Fibroblast of the aortic adventitia (primary cell): ENCODE results near the gene RIMBP2. TPM values are rescaled to one million over a fixed set of nuclear protein-coding genes. Genes with fewer than 3 reads are reported as not detected.

Source experiments
- DNase-seq: peaks from one replicate; pipeline ENCODE4 v3.0.0-alpha.2; 2010; ENCODE audit warnings: low read depth
- H3K4me3 ChIP-seq: 2 replicates; pipeline ENCODE4 v1.5.1; 2011; ENCODE audit warnings: low read depth, mild to moderate bottlenecking, control low read depth, low read length, moderate library complexity
- total RNA-seq: library from RNA; depleted of rRNA; stranded (reverse); fragments of >200 nt; gene quantifications from 2 replicates; pipeline ENCODE4 v1.2.3, GENCODE V29; 2012; ENCODE audit warnings: low replicate concordance
- TF ChIP-seq, protein P1 (sequence below): IDR thresholded peaks from 2 replicates; pipeline ENCODE4 v1.5.1; 2011; ENCODE audit warnings: mild to moderate bottlenecking, low read length, control low read depth, inconsistent platforms; ENCODE audit not compliant: insufficient read depth

RIMBP2 gene
- total RNA-seq, 1 donor, result not detected

DNA sequence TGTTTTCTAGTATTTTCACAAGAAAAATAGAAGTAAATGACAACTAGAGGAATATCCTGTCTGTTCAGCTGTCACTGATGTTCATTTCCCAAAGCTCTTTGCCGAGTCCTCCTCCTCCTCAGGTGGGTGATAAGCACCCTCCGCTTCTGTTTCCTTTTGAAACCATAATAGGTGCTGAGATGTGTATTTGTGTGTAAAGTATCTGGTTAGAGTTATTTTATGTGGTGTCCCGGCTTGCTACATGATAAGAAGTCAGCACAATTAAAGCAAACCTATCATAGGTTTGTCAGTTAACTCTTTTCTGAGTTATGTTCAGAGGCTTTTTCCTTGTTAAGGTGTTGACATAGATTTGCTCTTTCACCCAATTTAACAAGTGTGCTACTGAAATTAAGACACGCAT is 296.0 kb downstream of the RIMBP2 start:
- DNase-seq, result no peak
- TF ChIP-seq, protein P1, sequence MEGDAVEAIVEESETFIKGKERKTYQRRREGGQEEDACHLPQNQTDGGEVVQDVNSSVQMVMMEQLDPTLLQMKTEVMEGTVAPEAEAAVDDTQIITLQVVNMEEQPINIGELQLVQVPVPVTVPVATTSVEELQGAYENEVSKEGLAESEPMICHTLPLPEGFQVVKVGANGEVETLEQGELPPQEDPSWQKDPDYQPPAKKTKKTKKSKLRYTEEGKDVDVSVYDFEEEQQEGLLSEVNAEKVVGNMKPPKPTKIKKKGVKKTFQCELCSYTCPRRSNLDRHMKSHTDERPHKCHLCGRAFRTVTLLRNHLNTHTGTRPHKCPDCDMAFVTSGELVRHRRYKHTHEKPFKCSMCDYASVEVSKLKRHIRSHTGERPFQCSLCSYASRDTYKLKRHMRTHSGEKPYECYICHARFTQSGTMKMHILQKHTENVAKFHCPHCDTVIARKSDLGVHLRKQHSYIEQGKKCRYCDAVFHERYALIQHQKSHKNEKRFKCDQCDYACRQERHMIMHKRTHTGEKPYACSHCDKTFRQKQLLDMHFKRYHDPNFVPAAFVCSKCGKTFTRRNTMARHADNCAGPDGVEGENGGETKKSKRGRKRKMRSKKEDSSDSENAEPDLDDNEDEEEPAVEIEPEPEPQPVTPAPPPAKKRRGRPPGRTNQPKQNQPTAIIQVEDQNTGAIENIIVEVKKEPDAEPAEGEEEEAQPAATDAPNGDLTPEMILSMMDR, result no peak
- H3K4me3 ChIP-seq, result no peak overlapping the region

DNA sequence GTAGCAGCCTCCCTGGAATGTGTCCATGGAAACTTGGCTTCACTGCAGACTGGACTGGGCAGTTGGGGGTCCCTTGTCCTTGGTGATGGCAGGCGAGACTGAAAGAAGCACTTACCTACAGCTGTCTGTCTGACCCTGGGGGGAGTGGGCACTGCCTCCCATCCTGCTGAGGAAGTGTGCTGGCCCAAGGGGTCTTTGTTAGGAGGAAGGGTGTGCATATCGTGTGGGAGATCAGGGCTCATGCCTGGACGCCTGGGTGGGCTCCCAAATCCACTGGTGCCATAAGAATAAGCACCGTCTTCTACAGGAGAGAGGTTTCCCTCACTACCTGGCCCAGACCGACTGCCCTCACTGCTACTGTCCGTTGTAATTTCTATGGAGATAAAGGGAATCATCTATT is 297.0 kb downstream of the RIMBP2 start:
- no peak for DNase-seq
- no peak overlapping the region for H3K4me3 ChIP-seq
- TF ChIP-seq, protein P1, result no peak

DNA sequence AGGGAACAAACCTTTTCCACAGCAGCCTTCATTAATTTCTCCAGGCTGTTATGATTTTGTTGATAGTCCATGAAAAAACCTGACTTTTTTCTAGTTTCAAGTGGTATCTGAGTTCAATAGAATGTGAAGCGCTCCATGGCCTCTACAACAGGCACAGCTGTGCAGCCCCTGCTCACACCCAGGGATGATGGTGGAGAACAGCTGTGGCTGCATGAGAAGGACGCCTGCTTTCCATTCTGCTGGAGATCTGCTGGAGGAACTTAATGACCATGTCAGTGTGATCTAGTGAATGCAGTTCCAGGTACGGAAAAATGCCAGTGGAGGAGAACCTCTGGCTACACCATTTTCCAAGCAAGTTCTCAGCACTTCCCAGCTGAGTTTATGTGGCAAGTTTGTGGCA is 297.8 kb downstream of the RIMBP2 start:
- TF ChIP-seq, protein P1, result no peak
- no peak overlapping the region for H3K4me3 ChIP-seq
- DNase-seq, result no peak

DNA sequence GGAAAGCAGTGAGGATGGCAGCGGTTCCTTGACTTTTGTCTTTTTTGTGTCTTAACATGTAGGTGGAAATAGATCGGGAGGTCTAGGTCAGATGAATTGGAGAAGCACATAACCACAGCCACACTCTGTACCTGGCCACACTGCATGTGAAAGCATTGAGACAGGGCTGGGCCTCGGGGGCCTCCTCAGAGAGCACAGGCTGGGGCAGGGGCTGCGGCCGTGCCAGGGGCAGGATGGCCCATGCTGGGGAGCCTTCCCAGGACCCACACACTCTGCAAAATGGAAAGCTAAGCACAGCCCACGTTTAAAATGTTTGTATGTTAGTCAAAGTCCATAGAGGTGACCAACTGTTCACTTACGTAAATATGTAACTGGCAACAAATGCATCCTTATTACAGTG is 301.7 kb downstream of the RIMBP2 start:
- TF ChIP-seq, protein P1, result no peak
- H3K4me3 ChIP-seq, result no peak overlapping the region
- DNase-seq, result no peak

DNA sequence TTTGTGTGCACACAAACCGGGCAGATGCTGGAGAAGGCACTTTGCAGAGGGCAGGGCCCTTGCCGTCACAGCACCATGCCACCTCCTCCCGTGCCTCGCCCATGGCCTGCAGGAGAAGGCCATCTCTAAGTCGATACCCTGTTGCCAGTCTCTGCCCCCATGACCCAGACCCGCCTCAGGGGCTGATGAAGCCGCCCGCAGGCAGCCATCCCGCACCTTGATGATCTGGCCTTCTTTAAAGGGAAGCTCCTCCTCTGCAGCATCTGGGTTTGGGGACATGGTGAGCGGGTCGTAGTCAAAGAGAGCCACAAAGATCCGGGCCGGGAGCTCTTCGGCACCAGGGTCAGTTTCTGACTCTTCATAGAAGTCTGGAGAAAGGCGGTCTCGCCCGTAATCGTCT is 302.2 kb downstream of the RIMBP2 start:
- H3K4me3 ChIP-seq, result no peak overlapping the region
- TF ChIP-seq, protein P1, result no peak
- no peak for DNase-seq

DNA sequence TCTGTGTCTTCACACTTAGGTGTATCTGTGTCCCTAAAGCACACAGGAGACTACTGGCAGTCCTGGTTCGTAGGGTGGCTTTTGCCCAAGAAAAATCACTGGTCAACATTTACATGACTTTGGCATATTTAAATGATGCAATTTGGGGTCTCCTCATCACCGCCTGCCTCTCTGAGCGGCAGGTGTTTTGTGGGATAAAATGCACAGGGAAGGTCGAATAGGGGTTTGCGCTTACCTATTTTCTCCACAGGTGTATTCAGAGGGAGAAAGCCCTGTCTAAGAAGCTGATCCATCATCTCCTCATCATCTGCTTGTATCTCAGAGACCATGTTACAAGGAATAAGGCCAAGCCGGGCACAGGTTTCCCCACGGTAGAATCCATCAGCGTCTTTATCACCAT is 303.7 kb downstream of the RIMBP2 start:
- TF ChIP-seq, protein P1, result no peak
- DNase-seq, result no peak

DNA sequence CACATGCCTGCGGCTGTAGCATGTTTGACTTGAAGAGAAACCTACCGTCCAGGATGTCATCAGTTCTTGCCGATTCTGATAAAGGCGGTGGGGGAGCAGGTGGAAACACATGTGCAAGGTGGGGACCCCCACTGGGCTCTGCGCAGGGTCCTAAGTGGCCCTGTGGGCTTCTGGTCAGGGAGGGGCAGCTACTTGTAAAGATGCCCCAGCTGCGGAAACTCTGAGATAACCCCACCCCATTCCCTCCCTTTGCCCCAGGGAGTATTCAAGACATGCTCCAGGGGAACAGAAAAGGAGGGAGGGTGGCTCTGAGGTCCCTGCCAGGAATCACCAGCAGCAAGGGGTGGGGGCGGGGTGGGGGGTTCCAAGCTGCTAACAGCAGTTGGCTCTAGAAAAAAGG is 310.8 kb downstream of the RIMBP2 start:
- TF ChIP-seq, protein P1, result no peak

More for the DNA sequence above, 303.7 kb downstream of the RIMBP2 start:
- no peak overlapping the region for H3K4me3 ChIP-seq

More for the DNA sequence above, 310.8 kb downstream of the RIMBP2 start:
- no peak for DNase-seq
- no peak overlapping the region for H3K4me3 ChIP-seq
